ENCODE measurements around the gene TGFBI.

The TGFBI gene

GRCh38 chr5:136084698-136085097 lies 55.9 kb downstream of the TGFBI start:
- TF ChIP-seq CTCF (IDR thresholded peaks at IDR 0.05; ENCODE audit: low read depth, low read length), result no peak
- H3K4me3 ChIP-seq (ENCODE audit: low read depth, low read length), result no peak overlapping the region
- no peak for DNase-seq (ENCODE audit: low read depth, low spot score)
- in situ Hi-C loops (cut with HindIII; ENCODE audit: low sequenced_read_pairs), result no loop called here

GRCh38 chr5:136086783-136087566 lies 58.2 kb downstream of the TGFBI start:
- in situ Hi-C loops (cut with HindIII; ENCODE audit: low sequenced_read_pairs), result no loop called here
- no peak for TF ChIP-seq CTCF (IDR thresholded peaks at IDR 0.05; ENCODE audit: low read depth, low read length)
- DNase-seq (ENCODE audit: low read depth, low spot score), result no peak
- no peak overlapping the region for H3K4me3 ChIP-seq (ENCODE audit: low read depth, low read length)

- TF ChIP-seq CTCF (IDR thresholded peaks at IDR 0.05; ENCODE audit: low read depth, low read length), result no peak
- in situ Hi-C loops (cut with HindIII; ENCODE audit: low sequenced_read_pairs), result no loop called here
- DNase-seq (ENCODE audit: low read depth, low spot score), result no peak
- H3K4me3 ChIP-seq (ENCODE audit: low read depth, low read length), result no peak overlapping the region
These were observed 59.4 kb downstream of the TGFBI start for GRCh38 chr5:136087961-136088871.

GRCh38 chr5:136089791-136090190 lies 61.0 kb downstream of the TGFBI start:
- in situ Hi-C loops (cut with HindIII; ENCODE audit: low sequenced_read_pairs), result no loop called here
- DNase-seq (ENCODE audit: low read depth, low spot score), result no peak
- TF ChIP-seq CTCF (IDR thresholded peaks at IDR 0.05; ENCODE audit: low read depth, low read length), result no peak
- no peak overlapping the region for H3K4me3 ChIP-seq (ENCODE audit: low read depth, low read length)

GRCh38 chr5:136090319-136090718 lies 61.5 kb downstream of the TGFBI start:
- TF ChIP-seq CTCF (IDR thresholded peaks at IDR 0.05; ENCODE audit: low read depth, low read length), result no peak
- no peak overlapping the region for H3K4me3 ChIP-seq (ENCODE audit: low read depth, low read length)
- in situ Hi-C loops (cut with HindIII; ENCODE audit: low sequenced_read_pairs), result no loop called here
- DNase-seq (ENCODE audit: low read depth, low spot score), result no peak

- TF ChIP-seq CTCF (IDR thresholded peaks at IDR 0.05; ENCODE audit: low read depth, low read length), result no peak
- in situ Hi-C loops (cut with HindIII; ENCODE audit: low sequenced_read_pairs), result no loop called here
- no peak overlapping the region for H3K4me3 ChIP-seq (ENCODE audit: low read depth, low read length)
- DNase-seq (ENCODE audit: low read depth, low spot score), result no peak
These were observed 65.6 kb downstream of the TGFBI start for GRCh38 chr5:136094189-136094912.
